Measurements from ENCODE around the gene ABCA2. TPM values are rescaled to one million over a fixed set of nuclear protein-coding genes. Genes with fewer than 3 reads are reported as not detected.

Gene ABCA2
- polyA plus RNA-seq, 1 of the 3 experiments (the other 2 are of a cell fraction) = 34.7 TPM

DNA sequence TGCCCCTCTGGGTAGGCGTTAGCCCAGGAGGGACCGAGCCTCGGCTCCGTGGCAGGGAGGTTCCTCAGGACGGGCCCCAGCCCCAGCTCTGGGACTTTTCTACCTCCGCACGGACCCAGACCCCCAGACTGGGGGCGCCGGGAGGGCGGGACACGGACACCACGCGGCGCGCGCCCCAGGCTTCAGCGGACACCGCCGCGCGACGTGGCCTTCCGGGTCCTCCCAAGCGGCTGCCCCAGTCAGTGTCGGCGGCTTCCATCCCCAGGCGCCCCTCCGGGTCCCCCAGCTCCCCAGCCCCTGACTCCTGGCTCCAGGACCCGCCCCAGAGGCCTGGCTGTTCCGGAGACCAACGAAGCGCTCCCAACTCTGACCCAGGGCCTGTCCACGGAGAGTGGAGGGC lies 42.2 kb downstream of the ABCA2 start (continued):
- TF ChIP-seq, protein P1, sequence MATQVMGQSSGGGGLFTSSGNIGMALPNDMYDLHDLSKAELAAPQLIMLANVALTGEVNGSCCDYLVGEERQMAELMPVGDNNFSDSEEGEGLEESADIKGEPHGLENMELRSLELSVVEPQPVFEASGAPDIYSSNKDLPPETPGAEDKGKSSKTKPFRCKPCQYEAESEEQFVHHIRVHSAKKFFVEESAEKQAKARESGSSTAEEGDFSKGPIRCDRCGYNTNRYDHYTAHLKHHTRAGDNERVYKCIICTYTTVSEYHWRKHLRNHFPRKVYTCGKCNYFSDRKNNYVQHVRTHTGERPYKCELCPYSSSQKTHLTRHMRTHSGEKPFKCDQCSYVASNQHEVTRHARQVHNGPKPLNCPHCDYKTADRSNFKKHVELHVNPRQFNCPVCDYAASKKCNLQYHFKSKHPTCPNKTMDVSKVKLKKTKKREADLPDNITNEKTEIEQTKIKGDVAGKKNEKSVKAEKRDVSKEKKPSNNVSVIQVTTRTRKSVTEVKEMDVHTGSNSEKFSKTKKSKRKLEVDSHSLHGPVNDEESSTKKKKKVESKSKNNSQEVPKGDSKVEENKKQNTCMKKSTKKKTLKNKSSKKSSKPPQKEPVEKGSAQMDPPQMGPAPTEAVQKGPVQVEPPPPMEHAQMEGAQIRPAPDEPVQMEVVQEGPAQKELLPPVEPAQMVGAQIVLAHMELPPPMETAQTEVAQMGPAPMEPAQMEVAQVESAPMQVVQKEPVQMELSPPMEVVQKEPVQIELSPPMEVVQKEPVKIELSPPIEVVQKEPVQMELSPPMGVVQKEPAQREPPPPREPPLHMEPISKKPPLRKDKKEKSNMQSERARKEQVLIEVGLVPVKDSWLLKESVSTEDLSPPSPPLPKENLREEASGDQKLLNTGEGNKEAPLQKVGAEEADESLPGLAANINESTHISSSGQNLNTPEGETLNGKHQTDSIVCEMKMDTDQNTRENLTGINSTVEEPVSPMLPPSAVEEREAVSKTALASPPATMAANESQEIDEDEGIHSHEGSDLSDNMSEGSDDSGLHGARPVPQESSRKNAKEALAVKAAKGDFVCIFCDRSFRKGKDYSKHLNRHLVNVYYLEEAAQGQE (IDR thresholded peaks at IDR 0.05; ENCODE audit: low read depth, low read length) = no peak
- TF ChIP-seq RXRA (IDR thresholded peaks at IDR 0.05; ENCODE audit: borderline replicate concordance, low read depth) (no peak), FOXJ3 (CRISPR knock-in tag; IDR thresholded peaks at IDR 0.05) (no peak), SIN3A (IDR thresholded peaks at IDR 0.05; ENCODE audit: borderline replicate concordance, low read depth, low read length) (no peak), GABPA (IDR thresholded peaks at IDR 0.05; ENCODE audit: low read depth) (no peak)
- TF ChIP-seq, protein P2, sequence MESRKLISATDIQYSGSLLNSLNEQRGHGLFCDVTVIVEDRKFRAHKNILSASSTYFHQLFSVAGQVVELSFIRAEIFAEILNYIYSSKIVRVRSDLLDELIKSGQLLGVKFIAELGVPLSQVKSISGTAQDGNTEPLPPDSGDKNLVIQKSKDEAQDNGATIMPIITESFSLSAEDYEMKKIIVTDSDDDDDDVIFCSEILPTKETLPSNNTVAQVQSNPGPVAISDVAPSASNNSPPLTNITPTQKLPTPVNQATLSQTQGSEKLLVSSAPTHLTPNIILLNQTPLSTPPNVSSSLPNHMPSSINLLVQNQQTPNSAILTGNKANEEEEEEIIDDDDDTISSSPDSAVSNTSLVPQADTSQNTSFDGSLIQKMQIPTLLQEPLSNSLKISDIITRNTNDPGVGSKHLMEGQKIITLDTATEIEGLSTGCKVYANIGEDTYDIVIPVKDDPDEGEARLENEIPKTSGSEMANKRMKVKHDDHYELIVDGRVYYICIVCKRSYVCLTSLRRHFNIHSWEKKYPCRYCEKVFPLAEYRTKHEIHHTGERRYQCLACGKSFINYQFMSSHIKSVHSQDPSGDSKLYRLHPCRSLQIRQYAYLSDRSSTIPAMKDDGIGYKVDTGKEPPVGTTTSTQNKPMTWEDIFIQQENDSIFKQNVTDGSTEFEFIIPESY (IDR thresholded peaks at IDR 0.05; ENCODE audit: borderline replicate concordance, low read depth) = no peak

DNA sequence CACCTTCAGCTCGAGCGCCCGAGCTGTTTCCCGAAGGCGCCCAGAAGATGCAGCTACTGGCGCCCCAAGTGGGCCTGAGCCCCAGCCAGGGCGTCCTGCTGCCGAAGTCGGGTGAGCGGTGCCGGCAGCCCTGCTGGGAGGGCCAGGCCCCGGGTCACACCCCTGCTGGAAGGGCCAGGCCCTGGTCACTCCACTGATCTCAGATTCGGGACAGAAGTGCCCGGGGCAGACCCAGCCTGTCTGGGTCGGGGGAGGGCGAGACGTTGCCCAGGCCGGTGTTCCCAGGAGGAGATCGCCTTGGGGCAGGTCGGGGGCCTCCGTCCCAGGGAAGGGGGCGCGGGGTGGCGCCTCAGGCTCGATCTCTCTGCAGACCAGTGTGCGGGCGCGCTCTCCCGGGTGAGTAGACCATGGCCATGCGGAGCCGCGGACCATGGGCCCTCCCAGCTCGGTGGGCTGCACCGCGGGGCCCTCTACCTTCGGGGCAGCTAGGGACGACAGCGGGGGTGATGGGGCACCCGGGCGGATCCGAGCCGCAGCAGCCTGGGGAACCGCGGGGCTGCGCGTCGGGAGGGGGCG lies 42.9 kb downstream of the ABCA2 start:
- H4K20me1 ChIP-seq (ENCODE audit: insufficient read depth) = no peaks in the 10 kb centered on the region
- H3K79me2 ChIP-seq (ENCODE audit: insufficient read depth) = no peaks in the 10 kb centered on the region
- H3F3A ChIP-seq (replicated peaks; ENCODE audit: insufficient read depth) = no peaks in the 10 kb centered on the region
- H2AFZ ChIP-seq (ENCODE audit: low read depth) = no peak overlapping the region
- no peak for DNase-seq
- ChIA-PET CTCF (interaction anchor here (1.1 to 1.2 kb wide), 2 partner anchors 41 to 44 kb away, joined by 3 read pairs; partner anchors contain the start of gene FBXW5), POLR2A (no interaction called here)
- 96% methylated on average over 9 of the region's 48 CpGs for WGBS (ENCODE audit: low lambda C conversion rate)
- no peaks in the 10 kb centered on the region for H3K9me2 ChIP-seq
- no peaks in the 10 kb centered on the region for H3K9me3 ChIP-seq
- no peak overlapping the region for H3K4me3 ChIP-seq (ENCODE audit: low read depth in 2 of 2, low read length in 1 of 2)
- H3K36me3 ChIP-seq (replicated peaks in 1 of 2; ENCODE audit: control insufficient read depth in 1 of 2, insufficient read depth in 2 of 2, low read length in 1 of 2) = no peaks in the 10 kb centered on the region
- H3K27me3 ChIP-seq (ENCODE audit: insufficient read depth) = no peaks in the 10 kb centered on the region
- no peak overlapping the region for H3K4me2 ChIP-seq
- H3K4me1 ChIP-seq (ENCODE audit: control insufficient read depth in 1 of 2, insufficient read depth in 2 of 2, low read depth in 1 of 2, low read length in 1 of 2) = peaks cover 0 to 5% of the 10 kb centered on the region in 2 experiments; a peak in 1 of 4 replicates
- H3K9ac ChIP-seq = no peak overlapping the region
- TF ChIP-seq TAF1 (IDR thresholded peaks at IDR 0.05; ENCODE audit: borderline replicate concordance, low read depth, low read length) (no peak), CHD2 (IDR thresholded peaks at IDR 0.05; ENCODE audit: low read length, partially characterized antibody) (no peak), GATA2 (CRISPR knock-in tag; IDR thresholded peaks at IDR 0.05) (no peak), SIN3A (IDR thresholded peaks at IDR 0.05; ENCODE audit: borderline replicate concordance, low read depth, low read length) (no peak), POLR2AphosphoS5 (IDR thresholded peaks at IDR 0.05; ENCODE audit: low read depth, low read length) (no peak)
- TF ChIP-seq, protein P1 (IDR thresholded peaks at IDR 0.05; ENCODE audit: low read depth, low read length) = no peak
- TF ChIP-seq, protein P3, sequence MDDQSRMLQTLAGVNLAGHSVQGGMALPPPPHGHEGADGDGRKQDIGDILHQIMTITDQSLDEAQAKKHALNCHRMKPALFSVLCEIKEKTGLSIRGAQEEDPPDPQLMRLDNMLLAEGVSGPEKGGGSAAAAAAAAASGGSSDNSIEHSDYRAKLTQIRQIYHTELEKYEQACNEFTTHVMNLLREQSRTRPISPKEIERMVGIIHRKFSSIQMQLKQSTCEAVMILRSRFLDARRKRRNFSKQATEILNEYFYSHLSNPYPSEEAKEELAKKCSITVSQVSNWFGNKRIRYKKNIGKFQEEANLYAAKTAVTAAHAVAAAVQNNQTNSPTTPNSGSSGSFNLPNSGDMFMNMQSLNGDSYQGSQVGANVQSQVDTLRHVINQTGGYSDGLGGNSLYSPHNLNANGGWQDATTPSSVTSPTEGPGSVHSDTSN (IDR thresholded peaks at IDR 0.05) = no peak
- no peak overlapping the region for H3K27ac ChIP-seq (ENCODE audit: low read depth in 2 of 2, low read length in 1 of 2)

All from SK-N-SH (cell line).